GM18526 (cell line): ENCODE measurements around the gene MYOD1.

Source experiments
- POLR2A ChIP-seq: IDR thresholded peaks from 3 replicates; pipeline ENCODE4 v1.6.1; 2011; ENCODE audit not compliant: insufficient read length; ENCODE audit errors: extremely low read depth

Gene MYOD1

GRCh38 chr11:17719938-17720795 is 796 bp downstream of the MYOD1 start:
- no peak for TF ChIP-seq POLR2A

- no peak for TF ChIP-seq POLR2A
Observed at GRCh38 chr11:17720796-17721171, 1.4 kb downstream of the MYOD1 start.

- TF ChIP-seq POLR2A: no peak
Observed at GRCh38 chr11:17721242-17721999, 2.0 kb downstream of the MYOD1 start.

GRCh38 chr11:17722000-17722643 is 2.8 kb downstream of the MYOD1 start:
- no peak for TF ChIP-seq POLR2A

GRCh38 chr11:17724020-17724908 is 4.9 kb downstream of the MYOD1 start:
- TF ChIP-seq POLR2A: no peak

GRCh38 chr11:17725174-17725573 is 5.8 kb downstream of the MYOD1 start:
- no peak for TF ChIP-seq POLR2A

GRCh38 chr11:17730137-17730536 is 10.8 kb downstream of the MYOD1 start:
- no peak for TF ChIP-seq POLR2A

- TF ChIP-seq POLR2A: no peak
Observed at GRCh38 chr11:17730608-17731462, 11.5 kb downstream of the MYOD1 start.

GRCh38 chr11:17733261-17733660 is 13.9 kb downstream of the MYOD1 start:
- TF ChIP-seq POLR2A: no peak

GRCh38 chr11:17734418-17734911 is 15.1 kb downstream of the MYOD1 start, which contains the start of gene KCNC1:
Gene KCNC1, plus strand, starts transcription at chr11:17734781. Its CDS starts 1,222 bp downstream, at chr11:17736003.
- no peak for TF ChIP-seq POLR2A

GRCh38 chr11:17734986-17735817 is 15.8 kb downstream of the MYOD1 start:
- no peak for TF ChIP-seq POLR2A

DNA sequence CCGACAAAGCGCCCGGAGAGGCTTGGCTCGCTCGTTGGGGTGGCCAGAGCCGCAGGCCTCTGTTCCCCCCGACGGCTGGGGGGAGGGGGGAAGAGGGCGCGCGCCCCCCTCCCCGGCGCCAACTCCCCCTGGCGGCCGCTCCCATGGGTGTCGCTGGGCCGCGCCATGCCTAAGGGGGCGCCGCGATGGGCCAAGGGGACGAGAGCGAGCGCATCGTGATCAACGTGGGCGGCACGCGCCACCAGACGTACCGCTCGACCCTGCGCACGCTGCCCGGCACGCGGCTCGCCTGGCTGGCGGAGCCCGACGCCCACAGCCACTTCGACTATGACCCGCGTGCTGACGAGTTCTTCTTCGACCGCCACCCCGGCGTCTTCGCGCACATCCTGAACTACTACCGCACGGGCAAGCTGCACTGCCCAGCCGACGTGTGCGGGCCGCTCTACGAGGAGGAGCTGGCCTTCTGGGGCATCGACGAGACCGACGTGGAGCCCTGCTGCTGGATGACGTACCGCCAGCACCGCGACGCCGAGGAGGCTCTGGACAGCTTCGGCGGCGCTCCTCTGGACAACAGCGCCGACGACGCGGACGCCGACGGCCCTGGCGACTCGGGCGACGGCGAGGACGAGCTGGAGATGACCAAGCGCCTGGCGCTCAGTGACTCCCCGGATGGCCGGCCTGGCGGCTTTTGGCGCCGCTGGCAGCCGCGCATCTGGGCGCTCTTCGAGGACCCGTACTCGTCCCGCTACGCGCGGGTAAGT is 16.6 kb downstream of the MYOD1 start:
- no peak for TF ChIP-seq POLR2A
